ENCODE data around the gene CTNNA3. TPM values are rescaled to one million over a fixed set of nuclear protein-coding genes. Genes with fewer than 3 reads are reported as not detected.

The CTNNA3 gene
- total RNA-seq, 3 donors from 2014 or later, result not detected

DNA sequence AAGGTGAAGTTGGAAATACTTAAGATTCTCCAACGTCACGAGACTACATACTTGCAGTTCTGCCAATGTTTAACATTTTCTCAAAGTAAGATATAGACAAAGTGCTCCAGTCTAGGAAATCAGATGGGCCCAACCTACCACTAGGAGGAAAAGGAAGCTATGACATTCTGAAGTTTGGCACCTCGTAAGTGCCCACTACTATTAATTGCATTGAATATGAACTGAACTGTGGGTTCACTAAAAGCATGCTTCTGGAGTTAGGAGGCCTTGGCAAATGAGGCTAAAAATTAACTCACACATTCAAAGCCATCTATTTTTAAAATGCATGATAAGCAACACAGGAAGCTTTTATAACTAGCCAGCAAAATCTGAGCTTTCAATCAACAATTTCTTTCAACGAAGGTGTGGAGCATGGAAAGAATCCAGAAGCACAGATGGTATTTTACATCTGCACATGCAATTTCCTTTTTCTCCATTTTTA, 620.5 kb downstream of the CTNNA3 start:
- Mint-ChIP-seq H3K4me3 (no peak overlapping the region), H3K36me3 (ENCODE audit: insufficient read depth) (no peaks in the 10 kb centered on the region)

GRCh38 chr10:67072654-67073053, 623.3 kb downstream of the CTNNA3 start:
- Mint-ChIP-seq H3K27me3 (ENCODE audit: low read depth) (no peaks in the 10 kb centered on the region), H3K36me3 (ENCODE audit: insufficient read depth) (no peaks in the 10 kb centered on the region), H3K4me1 (ENCODE audit: low read depth) (no peaks in the 10 kb centered on the region), H3K4me3 (no peak overlapping the region), H3K9me3 (no peaks in the 10 kb centered on the region)
- DNase-seq (no peak), ATAC-seq (no peak)

More for the DNA sequence above, 620.5 kb downstream of the CTNNA3 start:
- no peak for DNase-seq
- Mint-ChIP-seq H3K27me3 (ENCODE audit: low read depth) (no peaks in the 10 kb centered on the region), H3K4me1 (ENCODE audit: low read depth) (no peaks in the 10 kb centered on the region), H3K9me3 (no peaks in the 10 kb centered on the region)
- ATAC-seq, result no peak

GRCh38 chr10:67050415-67050814, 645.6 kb downstream of the CTNNA3 start:
- Mint-ChIP-seq H3K4me1 (ENCODE audit: low read depth) (no peaks in the 10 kb centered on the region), H3K36me3 (ENCODE audit: insufficient read depth) (no peaks in the 10 kb centered on the region), H3K9me3 (no peaks in the 10 kb centered on the region), H3K4me3 (no peak overlapping the region), H3K27me3 (ENCODE audit: low read depth) (no peaks in the 10 kb centered on the region)
- ATAC-seq (no peak), DNase-seq (no peak)

DNA sequence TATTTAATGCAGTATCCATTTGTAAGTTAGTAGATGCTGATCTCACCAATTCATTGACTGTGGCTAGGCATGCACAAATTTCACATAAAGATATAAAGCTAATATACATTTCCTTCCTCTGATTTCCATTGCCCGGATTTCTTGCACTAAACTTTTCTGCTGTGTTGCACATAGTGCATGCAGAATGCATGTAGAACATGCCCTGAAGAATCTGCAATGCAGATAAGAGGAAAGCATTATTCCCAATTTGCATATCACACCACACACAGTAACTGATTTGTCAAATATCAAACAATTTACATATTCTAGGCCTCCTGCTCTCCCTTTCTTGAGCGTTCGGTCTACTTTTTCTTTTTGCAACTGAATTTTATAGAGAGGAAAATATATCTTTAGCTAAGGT, 646.0 kb downstream of the CTNNA3 start:
- Mint-ChIP-seq H3K4me1 (ENCODE audit: low read depth) (no peaks in the 10 kb centered on the region), H3K27me3 (ENCODE audit: low read depth) (no peaks in the 10 kb centered on the region), H3K4me3 (no peak overlapping the region), H3K9me3 (no peaks in the 10 kb centered on the region), H3K36me3 (ENCODE audit: insufficient read depth) (no peaks in the 10 kb centered on the region)
- no peak for DNase-seq
- ATAC-seq, result no peak

GRCh38 chr10:67046507-67046906, 649.5 kb downstream of the CTNNA3 start:
- no peak for ATAC-seq
- Mint-ChIP-seq H3K4me1 (ENCODE audit: low read depth) (no peaks in the 10 kb centered on the region), H3K36me3 (ENCODE audit: insufficient read depth) (no peaks in the 10 kb centered on the region), H3K9me3 (no peaks in the 10 kb centered on the region), H3K4me3 (no peak overlapping the region), H3K27me3 (ENCODE audit: low read depth) (no peaks in the 10 kb centered on the region)
- no peak for DNase-seq

- Mint-ChIP-seq H3K4me3 (no peak overlapping the region), H3K9me3 (no peaks in the 10 kb centered on the region), H3K36me3 (ENCODE audit: insufficient read depth) (no peaks in the 10 kb centered on the region), H3K4me1 (ENCODE audit: low read depth) (no peaks in the 10 kb centered on the region), H3K27me3 (ENCODE audit: low read depth) (no peaks in the 10 kb centered on the region)
- no peak for ATAC-seq
- DNase-seq, result no peak
Observed at GRCh38 chr10:67045404-67045803, 650.6 kb downstream of the CTNNA3 start.

DNA sequence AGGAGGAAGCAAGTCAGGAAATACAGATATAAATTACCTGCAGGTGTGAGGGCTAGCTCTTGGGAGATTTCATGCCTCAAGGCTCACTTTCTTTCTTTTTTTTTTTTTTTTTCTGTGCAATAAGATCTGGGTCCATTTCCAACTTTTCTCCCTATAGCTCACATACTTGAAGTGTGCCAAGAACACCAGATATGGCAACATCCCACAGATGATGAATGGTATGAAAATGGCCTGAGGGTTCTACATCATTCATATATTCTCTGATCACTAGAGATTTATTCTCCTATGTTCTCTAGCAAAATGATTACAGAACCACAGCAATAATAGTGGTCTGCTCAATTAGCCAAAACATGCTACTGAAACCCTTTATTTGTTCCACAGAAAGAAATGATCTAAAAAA, 653.0 kb downstream of the CTNNA3 start:
- Mint-ChIP-seq H3K4me3 (no peak overlapping the region), H3K27me3 (ENCODE audit: low read depth) (no peaks in the 10 kb centered on the region), H3K4me1 (ENCODE audit: low read depth) (no peaks in the 10 kb centered on the region), H3K9me3 (no peaks in the 10 kb centered on the region), H3K36me3 (ENCODE audit: insufficient read depth) (no peaks in the 10 kb centered on the region)
- ATAC-seq (no peak), DNase-seq (no peak)

GRCh38 chr10:67036808-67037207, 659.2 kb downstream of the CTNNA3 start:
- Mint-ChIP-seq H3K9me3 (no peaks in the 10 kb centered on the region), H3K4me3 (no peak overlapping the region), H3K27me3 (ENCODE audit: low read depth) (no peaks in the 10 kb centered on the region), H3K4me1 (ENCODE audit: low read depth) (no peaks in the 10 kb centered on the region), H3K36me3 (ENCODE audit: insufficient read depth) (no peaks in the 10 kb centered on the region)
- no peak for DNase-seq
- ATAC-seq, result no peak

DNA sequence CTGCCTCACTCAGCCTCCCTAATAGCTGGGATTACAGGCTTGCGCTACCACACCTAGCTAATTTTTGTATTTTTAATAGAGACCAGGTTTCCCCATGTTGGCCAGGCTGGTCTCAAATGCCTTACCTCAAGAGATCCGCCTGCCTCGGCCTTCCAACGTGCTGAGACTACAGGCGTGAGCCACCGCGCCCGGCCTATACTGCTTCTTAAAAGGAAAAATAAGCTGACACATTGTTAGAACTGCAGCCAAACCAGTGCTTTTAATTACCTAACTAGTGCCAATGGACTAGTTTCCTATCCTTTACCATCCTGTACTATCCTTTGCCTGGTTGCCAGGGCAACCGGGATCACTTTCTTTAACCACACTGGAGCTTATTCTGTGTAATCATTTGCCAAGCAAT, 662.1 kb downstream of the CTNNA3 start:
- DNase-seq (no peak), ATAC-seq (no peak)
- no peaks in the 10 kb centered on the region for H3K36me3 Mint-ChIP-seq (ENCODE audit: insufficient read depth)
- H3K4me3 Mint-ChIP-seq, result no peak overlapping the region
- H3K27me3 Mint-ChIP-seq (ENCODE audit: low read depth), result no peaks in the 10 kb centered on the region
- no peaks in the 10 kb centered on the region for H3K4me1 Mint-ChIP-seq (ENCODE audit: low read depth)
- H3K9me3 Mint-ChIP-seq, result no peaks in the 10 kb centered on the region

GRCh38 chr10:67022099-67022498, 673.9 kb downstream of the CTNNA3 start:
- DNase-seq (no peak), ATAC-seq (no peak)
- no peaks in the 10 kb centered on the region for H3K36me3 Mint-ChIP-seq (ENCODE audit: insufficient read depth)
- H3K4me1 Mint-ChIP-seq (ENCODE audit: low read depth), result no peaks in the 10 kb centered on the region
- no peak overlapping the region for H3K4me3 Mint-ChIP-seq
- no peaks in the 10 kb centered on the region for H3K27me3 Mint-ChIP-seq (ENCODE audit: low read depth)
- no peaks in the 10 kb centered on the region for H3K9me3 Mint-ChIP-seq

- ATAC-seq (no peak), DNase-seq (no peak)
- Mint-ChIP-seq H3K4me1 (ENCODE audit: low read depth) (no peaks in the 10 kb centered on the region), H3K9me3 (no peaks in the 10 kb centered on the region), H3K36me3 (ENCODE audit: insufficient read depth) (no peaks in the 10 kb centered on the region), H3K27me3 (ENCODE audit: low read depth) (no peaks in the 10 kb centered on the region), H3K4me3 (no peak overlapping the region)
Observed at GRCh38 chr10:67017218-67017617, 678.8 kb downstream of the CTNNA3 start.

DNA sequence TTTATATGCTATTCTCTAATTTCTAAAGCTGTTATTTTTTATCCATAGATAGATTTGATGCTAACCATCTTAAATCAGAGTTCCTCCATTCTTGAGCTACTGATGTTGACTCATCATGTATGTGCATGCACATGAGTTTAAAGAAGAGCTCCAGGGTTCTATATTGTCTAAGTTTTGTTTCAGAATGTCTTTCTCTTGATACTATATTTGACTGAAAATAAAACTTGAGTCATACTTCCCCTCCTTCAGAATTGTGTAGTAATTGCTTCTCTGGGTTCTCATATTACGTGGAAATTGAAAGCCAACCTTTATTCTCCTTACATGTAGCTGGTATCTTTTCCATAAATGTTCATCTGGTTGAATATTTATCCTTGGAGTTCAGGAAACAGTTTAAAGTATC, 680.8 kb downstream of the CTNNA3 start:
- Mint-ChIP-seq H3K9me3 (no peaks in the 10 kb centered on the region), H3K4me1 (ENCODE audit: low read depth) (no peaks in the 10 kb centered on the region), H3K4me3 (no peak overlapping the region), H3K27me3 (ENCODE audit: low read depth) (no peaks in the 10 kb centered on the region), H3K36me3 (ENCODE audit: insufficient read depth) (no peaks in the 10 kb centered on the region)
- ATAC-seq (peak; percentile 30 to 32), DNase-seq (no peak)

GRCh38 chr10:67011981-67012380, 684.0 kb downstream of the CTNNA3 start:
- H3K36me3 Mint-ChIP-seq (ENCODE audit: insufficient read depth), result no peaks in the 10 kb centered on the region
- ATAC-seq, result no peak
- peaks cover 3% of the 10 kb centered on the region for H3K9me3 Mint-ChIP-seq
- DNase-seq, result no peak
- no peaks in the 10 kb centered on the region for H3K27me3 Mint-ChIP-seq (ENCODE audit: low read depth)
- no peaks in the 10 kb centered on the region for H3K4me1 Mint-ChIP-seq (ENCODE audit: low read depth)
- H3K4me3 Mint-ChIP-seq, result no peak overlapping the region

- no peak for ATAC-seq
- Mint-ChIP-seq H3K36me3 (ENCODE audit: insufficient read depth) (no peaks in the 10 kb centered on the region), H3K9me3 (peaks cover 3% of the 10 kb centered on the region)
Observed at GRCh38 chr10:67011480-67011879, 684.5 kb downstream of the CTNNA3 start.

DNA sequence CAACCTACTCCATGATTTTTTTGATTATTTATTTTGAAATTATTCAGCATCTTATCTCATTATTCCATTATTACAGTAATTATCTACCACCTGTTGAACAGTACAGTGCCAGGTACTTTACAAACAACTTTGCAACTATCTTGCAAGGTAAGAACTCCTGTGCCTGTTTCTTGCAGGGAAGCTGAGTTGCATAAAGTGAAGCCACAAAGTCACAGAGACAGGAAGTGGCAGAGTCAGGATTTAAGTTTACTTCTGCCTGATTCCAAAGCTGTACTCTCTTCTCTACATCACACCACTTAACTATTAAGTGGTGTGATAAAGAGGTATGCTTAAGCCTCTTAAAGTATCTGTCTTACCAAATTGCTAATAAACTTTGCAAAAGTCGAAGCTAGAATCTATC, 690.0 kb downstream of the CTNNA3 start:
- no peaks in the 10 kb centered on the region for H3K36me3 Mint-ChIP-seq (ENCODE audit: insufficient read depth)
- DNase-seq (no peak), ATAC-seq (no peak)
- no peaks in the 10 kb centered on the region for H3K27me3 Mint-ChIP-seq (ENCODE audit: low read depth)
- peaks cover 3% of the 10 kb centered on the region for H3K9me3 Mint-ChIP-seq
- H3K4me3 Mint-ChIP-seq, result no peak overlapping the region
- no peaks in the 10 kb centered on the region for H3K4me1 Mint-ChIP-seq (ENCODE audit: low read depth)

More at GRCh38 chr10:67011480-67011879, 684.5 kb downstream of the CTNNA3 start:
- H3K4me1 Mint-ChIP-seq (ENCODE audit: low read depth), result no peaks in the 10 kb centered on the region
- H3K27me3 Mint-ChIP-seq (ENCODE audit: low read depth), result no peaks in the 10 kb centered on the region
- H3K4me3 Mint-ChIP-seq, result no peak overlapping the region
- DNase-seq, result no peak

DNA sequence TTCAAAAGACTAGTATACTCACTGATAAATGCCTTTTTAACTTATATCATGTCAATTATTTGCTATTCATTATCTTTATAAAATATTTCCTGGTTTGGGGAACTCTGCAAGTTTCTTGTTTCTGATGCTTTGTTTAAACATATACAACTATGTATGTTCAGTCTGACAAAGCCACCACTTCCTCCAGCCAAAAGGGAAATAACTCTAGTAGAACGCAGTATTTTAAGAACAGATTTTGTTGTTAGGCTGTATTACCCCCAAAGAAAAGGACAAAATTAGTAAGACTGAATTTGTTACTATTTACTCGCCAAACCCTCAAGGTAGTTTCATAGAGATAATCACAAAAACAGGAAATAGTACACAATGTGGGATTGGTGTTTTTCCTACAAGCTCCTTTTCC, 691.3 kb downstream of the CTNNA3 start:
- no peaks in the 10 kb centered on the region for H3K27me3 Mint-ChIP-seq (ENCODE audit: low read depth)
- peaks cover 1% of the 10 kb centered on the region for H3K9me3 Mint-ChIP-seq
- H3K4me1 Mint-ChIP-seq (ENCODE audit: low read depth), result no peaks in the 10 kb centered on the region
- ATAC-seq, result no peak
- H3K36me3 Mint-ChIP-seq (ENCODE audit: insufficient read depth), result no peaks in the 10 kb centered on the region
- H3K4me3 Mint-ChIP-seq, result no peak overlapping the region
- DNase-seq, result no peak

All from activated T-cell treated with anti-CD3 and anti-CD28 coated beads, Interleukin-2, amount 50 U/mL, for 4 hours (primary cell).